GM18873 (cell line): ENCODE measurements around the gene RHOH.

Experiments used
- ATAC-seq: cut with Tn5 transposase; IDR thresholded peaks from one replicate; pipeline ENCODE4 v1.9.1; 2021; ENCODE audit warnings: mild to moderate bottlenecking, moderate library complexity, moderate number of reproducible peaks; ENCODE audit not compliant: unreplicated experiment, low FRiP score

The RHOH gene

GRCh38 chr4:40232610-40233009, 35.8 kb downstream of the RHOH start:
- ATAC-seq: no peak

- ATAC-seq: no peak
Measured at GRCh38 chr4:40233227-40233626, 36.4 kb downstream of the RHOH start.

- no peak for ATAC-seq
Measured at GRCh38 chr4:40234519-40235039, 37.7 kb downstream of the RHOH start.

- ATAC-seq: no peak
Measured at GRCh38 chr4:40238008-40238699, 41.3 kb downstream of the RHOH start.

GRCh38 chr4:40238700-40239548, 42.1 kb downstream of the RHOH start:
- ATAC-seq: no peak

- ATAC-seq: no peak
Measured at GRCh38 chr4:40240040-40240653, 43.3 kb downstream of the RHOH start.

- no peak for ATAC-seq
Measured at GRCh38 chr4:40241026-40241425, 44.2 kb downstream of the RHOH start.

GRCh38 chr4:40241941-40242340, 45.1 kb downstream of the RHOH start:
- ATAC-seq: no peak

- no peak for ATAC-seq
Measured at GRCh38 chr4:40243386-40243948, 46.6 kb downstream of the RHOH start.

- ATAC-seq: no peak
Measured at GRCh38 chr4:40244606-40245005, 47.8 kb downstream of the RHOH start.

GRCh38 chr4:40245550-40245949, 48.7 kb downstream of the RHOH start:
- ATAC-seq: no peak

- no peak for ATAC-seq
Measured at GRCh38 chr4:40246011-40246900, 49.4 kb downstream of the RHOH start.

- ATAC-seq: no peak
Measured at GRCh38 chr4:40246938-40247337, 50.1 kb downstream of the RHOH start.

GRCh38 chr4:40247350-40247749, 50.5 kb downstream of the RHOH start:
- ATAC-seq: no peak

- ATAC-seq: no peak
Measured at GRCh38 chr4:40251366-40251765, 54.5 kb downstream of the RHOH start.

GRCh38 chr4:40253906-40254305, 57.1 kb downstream of the RHOH start:
- ATAC-seq: no peak

- ATAC-seq: no peak
Measured at GRCh38 chr4:40254608-40255392, 58.0 kb downstream of the RHOH start.

GRCh38 chr4:40255393-40256281, 58.8 kb downstream of the RHOH start:
- no peak for ATAC-seq
